Posterior vena cava (tissue), 2 donors: Measurements from ENCODE around the gene SUFU. TPM values are rescaled to one million over a fixed set of nuclear protein-coding genes. Genes with fewer than 3 reads are reported as not detected.
"Not testable (repeated sequence)": the region's sequence is repeated elsewhere in the genome, so short reads cannot be mapped to it uniquely, and the experiment has no call there.

ENCODE experiments used
- DNase-seq: peaks from one replicate; pipeline ENCODE4 v3.0.0-alpha.2; 2020; ENCODE audit warnings: low spot score
- intact Hi-C, 2 donors: fragments of 100-400 bp; cut with DNase I; formaldehyde crosslinking; loops; one replicate each; pipeline versions ENCODE4 v1.14.1 to v1.14.2; 2022 to 2023
- long read RNA-seq, 2 donors: library from polyadenylated mRNA; unstranded; transcript quantifications; one replicate each; pipeline ENCODE4 v2.0.0, GENCODE V29; 2020 to 2021
- total RNA-seq, 2 donors: library from RNA; stranded (reverse); fragmentation: NEBNext Ultra II Directional; extraction: Animal tissue kit (Norgen Biotek cat#: 25700); gene quantifications; one replicate each; pipeline ENCODE4 v1.2.1, GENCODE V29; 2021
- donor health status: DM: yes; HTN: yes; CAD: no.
- donor health status: DM: yes; HTN: yes; CAD: no.

Gene SUFU
- 10 to 100 TPM; 10.4 to 11.3 TPM for total RNA-seq
- long read RNA-seq, donor 1, full-length matches to known transcripts = 2 of 12 reads
- long read RNA-seq, donor 1, partial matches to known transcripts = 1 of 12 reads
- long read RNA-seq, donor 1, other reads (novel, unspliced or antisense) = 9 of 12 reads
- long read RNA-seq, donor 2, partial matches to known transcripts = 0 of 13 reads
- long read RNA-seq, donor 2, other reads (novel, unspliced or antisense) = 13 of 13 reads

GRCh38 chr10:102503264-102504178, at the start of gene SUFU:
TSS of gene SUFU (plus strand) at chr10:102503972. CDS start at chr10:102504153, 181 bp downstream.
- intact Hi-C loops = loop anchor here in 1 of 2 donors (10.0 kb wide), 1 partner anchor 141 kb away; the partner anchor contains the start of gene TRIM8
- peak; percentile 98 for DNase-seq

- not testable (repeated sequence) for DNase-seq
- intact Hi-C loops = loop anchor here in 1 of 2 donors (2.0 kb wide), 1 partner anchor 32 kb away; no protein-coding TSS in a partner anchor
Observed at GRCh38 chr10:102454662-102455487, 48.9 kb upstream of the SUFU start.

- no peak for DNase-seq
- intact Hi-C loops = loop anchor here in 1 of 2 donors (2.0 kb wide), 1 partner anchor 33 kb away; no protein-coding TSS in a partner anchor
Observed at GRCh38 chr10:102455893-102456471, 47.8 kb upstream of the SUFU start.

- DNase-seq = no peak
- intact Hi-C loops = no loop called here
Observed at GRCh38 chr10:102457591-102458150, 46.1 kb upstream of the SUFU start.

- no peak for DNase-seq
- intact Hi-C loops = no loop called here
Observed at GRCh38 chr10:102458656-102459055, 45.1 kb upstream of the SUFU start.

GRCh38 chr10:102460836-102461186, 43.0 kb upstream of the SUFU start:
- intact Hi-C loops = no loop called here
- DNase-seq = no peak

GRCh38 chr10:102461187-102462054, 42.4 kb upstream of the SUFU start:
- intact Hi-C loops = no loop called here
- DNase-seq = peak; percentile 96

GRCh38 chr10:102462512-102463054, 41.2 kb upstream of the SUFU start:
- DNase-seq = no peak
- intact Hi-C loops = no loop called here

- intact Hi-C loops = no loop called here
- no peak for DNase-seq
Observed at GRCh38 chr10:102463983-102464382, 39.8 kb upstream of the SUFU start.

- DNase-seq = no peak
- intact Hi-C loops = no loop called here
Observed at GRCh38 chr10:102465466-102465865, 38.3 kb upstream of the SUFU start.

GRCh38 chr10:102467318-102467717, 36.5 kb upstream of the SUFU start:
- DNase-seq = no peak
- intact Hi-C loops = no loop called here

- intact Hi-C loops = no loop called here
Observed at GRCh38 chr10:102467971-102468438, 35.8 kb upstream of the SUFU start.

GRCh38 chr10:102468683-102469082, 35.1 kb upstream of the SUFU start:
- DNase-seq = no peak
- intact Hi-C loops = no loop called here

More at GRCh38 chr10:102467971-102468438, 35.8 kb upstream of the SUFU start:
- no peak for DNase-seq

GRCh38 chr10:102470579-102471546, 32.9 kb upstream of the SUFU start:
- DNase-seq = no peak
- intact Hi-C loops = no loop called here

GRCh38 chr10:102473445-102474331, 30.1 kb upstream of the SUFU start:
- intact Hi-C loops = no loop called here

More at GRCh38 chr10:102473445-102474331, 30.1 kb upstream of the SUFU start:
- no peak for DNase-seq
